Measurements from ENCODE around the gene ATP8B3. TPM values are rescaled to one million over a fixed set of nuclear protein-coding genes. Genes with fewer than 3 reads are reported as not detected.

ATP8B3 gene
- polyA plus RNA-seq, 1 donor (not counting 4 experiments of a cell fraction or from before 2014, with no cell fraction given): 0.98 TPM

DNA sequence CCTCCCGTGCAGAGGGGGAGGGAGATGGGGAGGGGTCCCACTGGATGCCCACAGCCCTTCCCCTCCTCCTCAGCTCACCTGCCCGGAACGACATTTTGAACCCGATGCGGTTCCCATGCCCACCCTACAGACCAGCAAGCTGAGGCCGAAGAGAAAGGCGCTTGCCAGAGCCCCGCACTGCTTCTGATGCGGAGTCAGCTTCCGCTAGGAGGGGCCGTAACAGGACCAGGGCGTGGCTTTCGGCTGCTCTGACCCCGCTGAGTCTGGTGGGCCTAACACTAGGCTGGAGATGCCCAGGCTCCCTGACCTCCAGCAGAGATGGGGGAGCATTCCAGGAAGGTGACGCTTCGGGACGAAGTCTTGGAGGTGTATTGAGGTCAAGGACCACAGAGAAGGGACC is 52.1 kb downstream of the ATP8B3 start:
- Histone ChIP-seq H2AFZ (ENCODE audit: control insufficient read depth, low read length) (no peak overlapping the region), H4K20me1 (ENCODE audit: control insufficient read depth, extremely low read depth, insufficient read depth, low read length) (peaks cover 3% of the 10 kb centered on the region), H3K4me1 (ENCODE audit: control insufficient read depth, extremely low read depth, insufficient read depth, low read length) (no peaks in the 10 kb centered on the region), H3K27ac (ENCODE audit: control insufficient read depth, insufficient read depth, low read length) (no peak overlapping the region), H3K36me3 (ENCODE audit: control insufficient read depth in 2 of 2, extremely low read depth in 1 of 2, insufficient read depth in 2 of 2, low read length in 2 of 2) (no peaks in the 10 kb centered on the region), H3K4me2 (ENCODE audit: control insufficient read depth, extremely low read depth, insufficient read depth, low read depth, low read length) (no peak overlapping the region), H3K79me2 (ENCODE audit: control insufficient read depth, insufficient read depth, low read length) (no peaks in the 10 kb centered on the region), H3K9ac (ENCODE audit: control insufficient read depth, extremely low read depth, insufficient read depth, low read length) (no peak overlapping the region), H3K9me1 (ENCODE audit: control insufficient read depth, extremely low read depth, insufficient read depth, low read length) (no peaks in the 10 kb centered on the region), H3K27me3 (ENCODE audit: control insufficient read depth, extremely low read depth, insufficient read depth, low read length) (peaks cover 98% of the 10 kb centered on the region), H3K4me3 (ENCODE audit: control insufficient read depth in 2 of 3, extremely low read depth in 1 of 3, insufficient read depth in 2 of 3, low read depth in 1 of 3, low read length in 3 of 3) (no peak overlapping the region), H3K9me3 (ENCODE audit: control insufficient read depth, low read depth, low read length) (no peaks in the 10 kb centered on the region)
- no peak for FAIRE-seq
- dilution Hi-C loops (cut with MboI; ENCODE audit: extremely low pct_ligation_motif_present, low sequenced_read_pairs): no loop called here
- peak; percentile 39 for TF ChIP-seq EZH2 (IDR thresholded peaks at IDR 0.05; ENCODE audit: low read length)
- TF ChIP-seq, protein P1, sequence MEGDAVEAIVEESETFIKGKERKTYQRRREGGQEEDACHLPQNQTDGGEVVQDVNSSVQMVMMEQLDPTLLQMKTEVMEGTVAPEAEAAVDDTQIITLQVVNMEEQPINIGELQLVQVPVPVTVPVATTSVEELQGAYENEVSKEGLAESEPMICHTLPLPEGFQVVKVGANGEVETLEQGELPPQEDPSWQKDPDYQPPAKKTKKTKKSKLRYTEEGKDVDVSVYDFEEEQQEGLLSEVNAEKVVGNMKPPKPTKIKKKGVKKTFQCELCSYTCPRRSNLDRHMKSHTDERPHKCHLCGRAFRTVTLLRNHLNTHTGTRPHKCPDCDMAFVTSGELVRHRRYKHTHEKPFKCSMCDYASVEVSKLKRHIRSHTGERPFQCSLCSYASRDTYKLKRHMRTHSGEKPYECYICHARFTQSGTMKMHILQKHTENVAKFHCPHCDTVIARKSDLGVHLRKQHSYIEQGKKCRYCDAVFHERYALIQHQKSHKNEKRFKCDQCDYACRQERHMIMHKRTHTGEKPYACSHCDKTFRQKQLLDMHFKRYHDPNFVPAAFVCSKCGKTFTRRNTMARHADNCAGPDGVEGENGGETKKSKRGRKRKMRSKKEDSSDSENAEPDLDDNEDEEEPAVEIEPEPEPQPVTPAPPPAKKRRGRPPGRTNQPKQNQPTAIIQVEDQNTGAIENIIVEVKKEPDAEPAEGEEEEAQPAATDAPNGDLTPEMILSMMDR (optimal IDR thresholded peaks at IDR 0.05 in 1 of 3, IDR thresholded peaks at IDR 0.05 in 1 of 3, conservative IDR thresholded peaks at IDR 0.05 in 1 of 3; ENCODE audit: extremely low read depth in 1 of 3, insufficient read depth in 2 of 3, low read length in 3 of 3): no peak
- DNase-seq (ENCODE audit: low read depth, low spot score): no peak

DNA sequence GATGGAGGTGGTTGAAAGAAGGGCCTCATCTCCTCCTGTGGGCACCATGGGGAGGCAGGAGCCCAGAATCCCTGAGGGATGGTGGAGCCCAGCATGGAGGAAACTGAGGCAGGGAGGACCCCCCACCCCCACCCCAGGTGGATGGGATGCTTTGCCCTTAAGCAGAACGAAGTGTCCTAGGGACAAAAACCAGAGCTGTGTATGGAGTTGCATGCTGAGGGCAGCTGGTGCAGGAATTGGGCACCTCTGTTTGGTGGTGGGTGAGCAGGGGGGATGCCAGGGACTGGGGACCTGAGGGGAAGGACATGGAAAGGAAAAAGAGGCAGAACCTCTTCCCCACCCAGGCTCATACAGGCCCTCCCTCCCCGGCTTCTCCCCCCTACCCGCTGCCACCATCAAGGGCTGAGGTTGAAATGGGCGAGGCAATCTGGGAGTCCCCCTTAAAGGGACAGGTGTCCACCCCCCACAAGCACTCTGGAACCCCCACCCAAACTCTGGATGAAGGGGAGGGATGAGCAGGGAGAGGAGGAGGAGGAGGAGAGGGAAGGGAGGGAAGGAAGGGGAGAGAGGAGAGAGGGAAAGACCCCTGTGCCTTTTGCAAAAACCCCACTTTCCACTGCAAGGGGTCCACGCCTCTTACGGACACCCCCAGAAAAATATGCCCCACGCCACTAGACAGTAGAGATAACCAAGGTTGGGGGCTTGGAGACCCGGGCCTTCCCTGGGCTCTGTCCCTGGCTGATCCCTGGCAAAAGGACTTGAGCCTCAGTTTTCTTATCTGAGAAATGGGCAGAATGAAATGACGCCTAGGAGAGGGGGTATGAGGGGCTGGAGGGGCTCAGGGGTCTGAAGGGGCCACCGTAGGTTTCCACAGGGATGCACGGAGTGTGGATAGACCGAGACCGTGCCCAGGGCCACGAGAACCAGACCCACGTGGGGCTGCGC is 52.8 kb downstream of the ATP8B3 start:
- Histone ChIP-seq H3K27ac (ENCODE audit: control insufficient read depth, insufficient read depth, low read length) (no peak overlapping the region), H3K9me3 (ENCODE audit: control insufficient read depth, low read depth, low read length) (no peaks in the 10 kb centered on the region), H2AFZ (ENCODE audit: control insufficient read depth, low read length) (no peak overlapping the region), H3K27me3 (ENCODE audit: control insufficient read depth, extremely low read depth, insufficient read depth, low read length) (peaks cover 96% of the 10 kb centered on the region), H3K9me1 (ENCODE audit: control insufficient read depth, extremely low read depth, insufficient read depth, low read length) (no peaks in the 10 kb centered on the region), H4K20me1 (ENCODE audit: control insufficient read depth, extremely low read depth, insufficient read depth, low read length) (peaks cover 3% of the 10 kb centered on the region), H3K4me2 (ENCODE audit: control insufficient read depth, extremely low read depth, insufficient read depth, low read depth, low read length) (no peak overlapping the region), H3K4me1 (ENCODE audit: control insufficient read depth, extremely low read depth, insufficient read depth, low read length) (no peaks in the 10 kb centered on the region), H3K36me3 (ENCODE audit: control insufficient read depth in 2 of 2, extremely low read depth in 1 of 2, insufficient read depth in 2 of 2, low read length in 2 of 2) (no peaks in the 10 kb centered on the region), H3K4me3 (ENCODE audit: control insufficient read depth in 2 of 3, extremely low read depth in 1 of 3, insufficient read depth in 2 of 3, low read depth in 1 of 3, low read length in 3 of 3) (no peak overlapping the region), H3K79me2 (ENCODE audit: control insufficient read depth, insufficient read depth, low read length) (no peaks in the 10 kb centered on the region), H3K9ac (ENCODE audit: control insufficient read depth, extremely low read depth, insufficient read depth, low read length) (no peak overlapping the region)
- FAIRE-seq (no peak), DNase-seq (ENCODE audit: low read depth, low spot score) (no peak)
- dilution Hi-C loops (cut with MboI; ENCODE audit: extremely low pct_ligation_motif_present, low sequenced_read_pairs): no loop called here
- no peak for TF ChIP-seq EZH2 (IDR thresholded peaks at IDR 0.05; ENCODE audit: low read length)
- TF ChIP-seq, protein P1 (optimal IDR thresholded peaks at IDR 0.05 in 1 of 3, IDR thresholded peaks at IDR 0.05 in 1 of 3, conservative IDR thresholded peaks at IDR 0.05 in 1 of 3; ENCODE audit: extremely low read depth in 1 of 3, insufficient read depth in 2 of 3, low read length in 3 of 3): no peak
